NCI-H2171 (cell line): ENCODE measurements around the gene PLCB3.
A peak's percentile ranks its signal among the peaks of the same experiment; 100 is the strongest.
"Not testable (repeated sequence)": the region's sequence is repeated elsewhere in the genome, so short reads cannot be mapped to it uniquely, and the experiment has no call there.

Source experiments
- DNase-seq: peaks from one replicate; lab custom pipeline; 2025; lab: John Stamatoyannopoulos, UW

The PLCB3 gene

GRCh38 chr11:64304316-64305072, 53.2 kb downstream of the PLCB3 start:
- peak; percentile 85 for DNase-seq

GRCh38 chr11:64305075-64305690, 53.9 kb downstream of the PLCB3 start, which contains the start of gene ESRRA:
TSS of gene ESRRA (plus strand) at chr11:64305524. CDS start at chr11:64307180, 1,656 bp downstream.
- peak; percentile 100 for DNase-seq

GRCh38 chr11:64305691-64306562, 54.6 kb downstream of the PLCB3 start:
- DNase-seq = no peak

- DNase-seq = no peak
These were observed 55.2 kb downstream of the PLCB3 start for GRCh38 chr11:64306563-64306875.

GRCh38 chr11:64306876-64307622, 55.7 kb downstream of the PLCB3 start:
- no peak for DNase-seq

GRCh38 chr11:64307795-64308194, 56.5 kb downstream of the PLCB3 start:
- not testable (repeated sequence) for DNase-seq

GRCh38 chr11:64312947-64313346, 61.6 kb downstream of the PLCB3 start:
- no peak for DNase-seq

GRCh38 chr11:64313491-64314145, 62.3 kb downstream of the PLCB3 start:
- no peak for DNase-seq

GRCh38 chr11:64314146-64314804, 62.9 kb downstream of the PLCB3 start:
- DNase-seq = no peak

GRCh38 chr11:64314805-64315561, 63.7 kb downstream of the PLCB3 start:
- DNase-seq = no peak

- DNase-seq = not testable (repeated sequence)
These were observed 64.6 kb downstream of the PLCB3 start for GRCh38 chr11:64315667-64316526.

- peak; percentile 65 for DNase-seq
These were observed 65.5 kb downstream of the PLCB3 start for GRCh38 chr11:64316672-64317324.

GRCh38 chr11:64317325-64317960, 66.1 kb downstream of the PLCB3 start, which contains the start of gene TRMT112:
TSS of gene TRMT112 (minus strand) at chr11:64317559. CDS start at chr11:64317526, 33 bp downstream.
- DNase-seq = peak; percentile 99

GRCh38 chr11:64317961-64318765, 66.8 kb downstream of the PLCB3 start, which contains the start of gene PRDX5:
TSS of gene PRDX5 (plus strand) at chr11:64318121. CDS start at chr11:64318216, 95 bp downstream.
- peak; percentile 94 for DNase-seq
